HL-60/S4 treated with retinoic acid at 250 ng/mL for 4 days and 3 days (cell line): ENCODE results near the gene PGLYRP3.
"Not testable (repeated sequence)": the region's sequence is repeated elsewhere in the genome, so short reads cannot be mapped to it uniquely, and the experiment has no call there.

ENCODE experiments used
- in situ Hi-C: fragments of 300-500 bp; cut with MboI; formaldehyde crosslinking; loops from 2 replicates; pipeline ENCODE4 v1.7.0; 2022; ENCODE audit warnings: low sequenced_read_pairs

Gene PGLYRP3

GRCh38 chr1:153349363-153350320 lies 36.9 kb upstream of the PGLYRP3 start:
- in situ Hi-C loops: loop anchor here (5.0 to 25.0 kb wide), 3 partner anchors 48 to 638 kb away; partner anchors contain the start of genes JTB, RAB13 and RPS27

- in situ Hi-C loops: no loop called here
Measured at GRCh38 chr1:153348511-153349362, 36.0 kb upstream of the PGLYRP3 start, which contains the start of gene PGLYRP4. Gene PGLYRP4 (minus strand): TSS chr1:153348841. CDS start chr1:153347932, 909 bp downstream.

GRCh38 chr1:153347856-153348255 lies 35.1 kb upstream of the PGLYRP3 start:
- in situ Hi-C loops: no loop called here

- in situ Hi-C loops: not testable (repeated sequence)
Measured at GRCh38 chr1:153347049-153347448, 34.3 kb upstream of the PGLYRP3 start.

GRCh38 chr1:153346077-153346723 lies 33.4 kb upstream of the PGLYRP3 start:
- in situ Hi-C loops: no loop called here

GRCh38 chr1:153345187-153346076 lies 32.7 kb upstream of the PGLYRP3 start:
- in situ Hi-C loops: no loop called here

- in situ Hi-C loops: no loop called here
Measured at GRCh38 chr1:153344718-153345025, 31.9 kb upstream of the PGLYRP3 start.

GRCh38 chr1:153343811-153344717 lies 31.3 kb upstream of the PGLYRP3 start:
- in situ Hi-C loops: no loop called here

GRCh38 chr1:153343040-153343681 lies 30.4 kb upstream of the PGLYRP3 start:
- in situ Hi-C loops: no loop called here

GRCh38 chr1:153342178-153342577 lies 29.4 kb upstream of the PGLYRP3 start:
- in situ Hi-C loops: no loop called here

- in situ Hi-C loops: no loop called here
Measured at GRCh38 chr1:153341431-153341934, 28.7 kb upstream of the PGLYRP3 start.

- in situ Hi-C loops: no loop called here
Measured at GRCh38 chr1:153340356-153340755, 27.6 kb upstream of the PGLYRP3 start.

- in situ Hi-C loops: no loop called here
Measured at GRCh38 chr1:153339802-153340201, 27.1 kb upstream of the PGLYRP3 start.

- in situ Hi-C loops: no loop called here
Measured at GRCh38 chr1:153337980-153338853, 25.5 kb upstream of the PGLYRP3 start.

GRCh38 chr1:153336650-153337049 lies 23.9 kb upstream of the PGLYRP3 start:
- in situ Hi-C loops: no loop called here

GRCh38 chr1:153333902-153334301 lies 21.1 kb upstream of the PGLYRP3 start:
- in situ Hi-C loops: no loop called here

- in situ Hi-C loops: no loop called here
Measured at GRCh38 chr1:153324912-153325311, 12.2 kb upstream of the PGLYRP3 start.
